GM12892 (cell line): ENCODE results near the gene TENM4.

Experiments
- POLR2A ChIP-seq: IDR thresholded peaks from 2 replicates; pipeline ENCODE4 v1.6.1; 2011; ENCODE audit warnings: low read depth, low read length, control low read depth
- POLR2AphosphoS5 ChIP-seq: IDR thresholded peaks from 2 replicates; pipeline ENCODE4 v1.6.1; 2011; ENCODE audit warnings: low read depth, low read length, control low read depth

DNA sequence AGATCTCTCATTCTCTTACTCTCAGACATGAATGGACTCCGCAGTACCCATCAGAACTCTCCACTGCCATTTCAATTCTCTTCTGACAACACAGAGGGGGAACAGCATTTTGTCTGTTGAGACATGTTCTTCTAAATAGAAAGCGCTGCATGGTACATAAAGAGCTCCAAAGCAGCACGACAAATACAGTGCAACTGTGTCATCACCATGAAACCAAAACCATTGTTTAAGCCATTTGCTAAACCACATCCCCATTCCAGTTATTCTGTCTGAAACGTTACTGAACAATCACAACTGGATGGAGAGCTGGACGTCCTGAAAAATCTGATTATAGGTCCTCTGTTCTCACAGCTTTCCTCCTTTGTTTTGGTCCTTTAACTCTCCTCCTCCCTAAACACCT, 17.9 kb upstream of the TENM4 start:
- TF ChIP-seq POLR2A (no peak), POLR2AphosphoS5 (no peak)
